Astrocyte (in vitro differentiated cells and primary cell): ENCODE data around the gene CTIF.

Experiments
- EZH2 ChIP-seq: IDR thresholded peaks from 2 replicates; pipeline ENCODE4 v1.6.1; 2012; ENCODE audit warnings: mild to moderate bottlenecking, low read length, inconsistent platforms; ENCODE audit not compliant: insufficient read depth
- TF ChIP-seq, protein P1 (sequence below): IDR thresholded peaks from 2 replicates; pipeline ENCODE4 v1.5.1; 2011; ENCODE audit warnings: low read depth, mild to moderate bottlenecking, inconsistent platforms, low read length, moderate library complexity; ENCODE audit not compliant: insufficient read depth

- TF ChIP-seq EZH2 = no peak
- TF ChIP-seq, protein P1, sequence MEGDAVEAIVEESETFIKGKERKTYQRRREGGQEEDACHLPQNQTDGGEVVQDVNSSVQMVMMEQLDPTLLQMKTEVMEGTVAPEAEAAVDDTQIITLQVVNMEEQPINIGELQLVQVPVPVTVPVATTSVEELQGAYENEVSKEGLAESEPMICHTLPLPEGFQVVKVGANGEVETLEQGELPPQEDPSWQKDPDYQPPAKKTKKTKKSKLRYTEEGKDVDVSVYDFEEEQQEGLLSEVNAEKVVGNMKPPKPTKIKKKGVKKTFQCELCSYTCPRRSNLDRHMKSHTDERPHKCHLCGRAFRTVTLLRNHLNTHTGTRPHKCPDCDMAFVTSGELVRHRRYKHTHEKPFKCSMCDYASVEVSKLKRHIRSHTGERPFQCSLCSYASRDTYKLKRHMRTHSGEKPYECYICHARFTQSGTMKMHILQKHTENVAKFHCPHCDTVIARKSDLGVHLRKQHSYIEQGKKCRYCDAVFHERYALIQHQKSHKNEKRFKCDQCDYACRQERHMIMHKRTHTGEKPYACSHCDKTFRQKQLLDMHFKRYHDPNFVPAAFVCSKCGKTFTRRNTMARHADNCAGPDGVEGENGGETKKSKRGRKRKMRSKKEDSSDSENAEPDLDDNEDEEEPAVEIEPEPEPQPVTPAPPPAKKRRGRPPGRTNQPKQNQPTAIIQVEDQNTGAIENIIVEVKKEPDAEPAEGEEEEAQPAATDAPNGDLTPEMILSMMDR = no peak
Measured at GRCh38 chr18:48639772-48640432, 101.1 kb downstream of the CTIF start.
